Mammary epithelial cell (primary cell): ENCODE measurements around the gene CD59.

Source experiments
- CTCF ChIP-seq, 2 donors: IDR thresholded peaks in 1 of 2; conservative IDR thresholded peaks in 1 of 2; 2 replicates each; pipeline ENCODE4 v1.5.1; 2011 to 2012; ENCODE audit warnings: inconsistent platforms in 2 of 2, low read length in 2 of 2, mild to moderate bottlenecking in 2 of 2, control low read depth in 1 of 2, low read depth in 1 of 2; ENCODE audit not compliant: insufficient read depth in 1 of 2; ENCODE audit errors: extremely low read depth in 1 of 2
- EZH2 ChIP-seq: IDR thresholded peaks from 2 replicates; pipeline ENCODE4 v1.6.1; 2012; ENCODE audit warnings: low read length, inconsistent platforms, borderline replicate concordance

DNA sequence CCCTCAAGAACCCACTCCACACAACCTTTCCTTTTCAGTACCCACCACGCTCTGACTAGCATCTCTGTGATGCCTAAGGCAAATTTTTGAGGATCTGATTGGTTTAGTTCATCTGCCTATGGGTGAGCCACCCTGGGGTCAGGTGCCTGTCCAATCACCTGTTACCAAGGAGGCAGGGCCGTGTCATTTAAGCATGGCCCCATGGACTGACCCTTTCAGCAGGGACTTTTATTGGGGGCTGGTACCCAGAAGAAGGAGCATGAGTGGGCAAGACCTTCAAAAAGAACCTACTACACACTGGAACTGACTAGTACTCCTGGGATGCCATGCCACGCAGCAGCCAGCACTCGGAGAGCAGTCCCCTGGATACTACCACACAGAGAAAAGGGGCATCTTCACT lies 64.0 kb downstream of the CD59 start:
- TF ChIP-seq CTCF (conservative IDR thresholded peaks at IDR 0.05 in 1 of 2, IDR thresholded peaks at IDR 0.05 in 1 of 2; ENCODE audit: extremely low read depth in 1 of 2, insufficient read depth in 1 of 2, low read depth in 1 of 2, low read length in 2 of 2) (no peak), EZH2 (no peak)
